Muscle of arm (tissue), 12 donors: ENCODE measurements around the gene GALNT2. TPM values are rescaled to one million over a fixed set of nuclear protein-coding genes. Genes with fewer than 3 reads are reported as not detected.

Experiments
- DNase-seq: peaks from one replicate; pipeline ENCODE4 v3.0.0-alpha.2; 2013
- polyA plus RNA-seq, 12 donors: library from polyadenylated mRNA; unstranded; fragments of 120-200 nt; gene quantifications; one replicate each; pipeline ENCODE4 v1.2.1, GENCODE V29; 2013; ENCODE audit not compliant: insufficient read length in 12 of 12

The GALNT2 gene
- polyA plus RNA-seq, 12 donors, result 49.4 to 79.6 (median 67.4) TPM; not detected in 1

DNA sequence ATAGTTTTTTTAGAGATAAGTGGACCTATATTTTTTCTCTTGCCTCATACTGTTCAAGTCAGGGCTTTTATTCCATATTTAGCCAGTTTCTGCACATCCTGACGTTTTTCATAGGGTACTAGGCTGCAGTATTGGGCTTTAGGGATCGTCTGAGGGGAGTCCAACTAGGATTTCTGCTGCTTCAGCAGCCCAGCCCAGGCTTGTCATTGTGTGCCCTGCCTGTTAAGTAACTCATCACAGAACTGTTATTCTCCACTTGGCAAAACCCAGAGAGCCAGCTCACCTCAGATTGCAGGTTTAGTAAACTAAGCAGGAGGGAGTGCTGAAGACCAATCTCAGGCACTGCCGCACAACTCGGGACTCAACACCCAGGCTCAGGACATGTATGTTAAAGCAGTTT, 2.8 kb downstream of the GALNT2 start:
- no peak for DNase-seq

- DNase-seq, result no peak
These were observed 3.5 kb downstream of the GALNT2 start for GRCh38 chr1:230070321-230071208.

- no peak for DNase-seq
These were observed 4.3 kb downstream of the GALNT2 start for GRCh38 chr1:230071316-230071715.

- no peak for DNase-seq
These were observed 5.3 kb downstream of the GALNT2 start for GRCh38 chr1:230072296-230072695.

DNA sequence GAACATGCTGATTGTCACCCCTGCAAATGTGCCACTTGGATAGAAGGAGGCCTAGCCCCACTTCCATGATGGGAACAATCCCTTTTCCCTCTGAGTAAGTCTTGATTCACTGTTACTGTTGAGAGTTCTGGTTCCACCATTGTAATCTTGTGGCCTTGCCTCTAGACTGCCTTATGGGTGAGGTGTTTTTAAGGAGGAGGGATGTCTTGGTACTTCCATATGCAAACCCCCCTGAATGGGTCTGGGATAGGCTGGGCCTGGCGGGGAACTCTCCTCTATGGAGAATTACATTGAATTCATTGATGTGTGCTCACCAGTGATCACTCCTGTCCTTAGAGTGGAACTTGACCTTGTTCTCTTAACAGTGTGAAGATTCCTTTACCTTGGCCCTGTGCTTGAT, 5.8 kb downstream of the GALNT2 start:
- no peak for DNase-seq

DNA sequence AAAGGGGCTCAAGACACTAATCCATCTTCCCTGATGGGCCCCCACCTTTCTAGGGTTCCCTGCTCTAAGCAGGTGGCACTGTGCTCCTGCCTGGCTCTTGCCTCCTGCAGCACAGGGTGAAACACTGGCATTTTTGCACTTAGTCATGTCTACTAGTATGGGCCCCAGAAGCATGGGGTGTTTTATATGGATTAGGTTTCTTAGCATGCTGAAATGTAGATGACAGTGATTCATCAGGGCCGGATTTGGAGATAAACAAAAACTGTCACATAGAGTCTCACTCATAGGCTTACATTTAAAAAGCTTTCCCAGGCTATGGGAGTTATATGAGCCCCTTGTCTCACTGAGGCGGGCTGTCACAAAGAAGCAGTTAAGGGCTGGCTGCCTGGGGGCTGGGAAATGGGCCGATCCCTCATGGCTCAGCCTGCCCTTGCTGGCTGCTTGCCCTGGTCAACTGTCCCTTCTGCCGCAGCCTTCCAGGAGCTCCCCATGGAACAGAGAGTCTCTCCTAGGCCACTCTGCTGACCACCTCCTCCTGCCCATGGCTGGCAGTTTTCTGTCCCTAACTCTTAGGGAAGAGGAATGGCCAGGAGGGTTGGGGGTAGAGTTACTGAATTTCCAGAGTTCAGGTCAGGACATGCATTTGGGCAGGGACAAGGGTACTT, 6.5 kb downstream of the GALNT2 start:
- DNase-seq, result no peak

- no peak for DNase-seq
These were observed 7.2 kb downstream of the GALNT2 start for GRCh38 chr1:230074270-230074669.

GRCh38 chr1:230074762-230075161, 7.7 kb downstream of the GALNT2 start:
- DNase-seq, result no peak

GRCh38 chr1:230076121-230076520, 9.1 kb downstream of the GALNT2 start:
- DNase-seq, result no peak

- no peak for DNase-seq
These were observed 10.0 kb downstream of the GALNT2 start for GRCh38 chr1:230077011-230077410.

DNA sequence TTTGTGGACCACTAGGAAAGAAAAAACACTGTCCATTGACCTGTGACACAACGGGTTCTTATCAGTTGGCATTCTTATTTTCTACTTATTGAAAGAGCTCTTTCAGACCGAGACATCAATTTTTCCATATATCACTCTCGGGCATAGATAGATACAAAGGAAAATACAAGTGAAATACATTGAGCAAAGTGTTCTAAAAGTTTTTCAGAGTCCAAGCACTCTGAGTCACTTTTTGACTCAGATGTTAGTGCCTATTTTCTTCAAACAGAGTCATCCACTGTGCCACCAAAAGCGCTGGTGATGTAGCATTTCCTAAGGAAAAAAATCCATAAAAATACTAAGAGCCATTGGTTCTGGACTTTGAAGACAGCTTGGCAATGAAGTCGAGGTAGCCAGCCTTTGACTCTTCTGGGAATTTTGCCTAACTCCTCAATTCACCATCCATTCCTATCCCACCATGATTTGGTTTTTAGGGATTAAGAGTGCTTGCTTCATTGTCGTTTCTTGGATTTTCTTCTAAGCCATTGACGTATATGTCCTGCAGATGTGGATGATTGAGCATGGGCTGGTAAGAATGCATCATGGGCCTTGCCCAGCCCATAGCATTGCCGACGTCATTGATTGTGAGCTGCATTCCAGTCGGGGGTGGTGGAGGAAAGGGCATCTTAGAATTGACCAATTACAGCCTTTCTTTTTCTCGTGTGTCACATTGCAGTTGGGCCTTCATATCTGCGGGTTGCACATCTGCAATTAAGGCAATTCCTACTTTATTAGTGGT, 10.6 kb downstream of the GALNT2 start:
- DNase-seq, result no peak

GRCh38 chr1:230079199-230080024, 12.4 kb downstream of the GALNT2 start:
- no peak for DNase-seq

GRCh38 chr1:230080822-230081221, 13.8 kb downstream of the GALNT2 start:
- DNase-seq, result no peak

DNA sequence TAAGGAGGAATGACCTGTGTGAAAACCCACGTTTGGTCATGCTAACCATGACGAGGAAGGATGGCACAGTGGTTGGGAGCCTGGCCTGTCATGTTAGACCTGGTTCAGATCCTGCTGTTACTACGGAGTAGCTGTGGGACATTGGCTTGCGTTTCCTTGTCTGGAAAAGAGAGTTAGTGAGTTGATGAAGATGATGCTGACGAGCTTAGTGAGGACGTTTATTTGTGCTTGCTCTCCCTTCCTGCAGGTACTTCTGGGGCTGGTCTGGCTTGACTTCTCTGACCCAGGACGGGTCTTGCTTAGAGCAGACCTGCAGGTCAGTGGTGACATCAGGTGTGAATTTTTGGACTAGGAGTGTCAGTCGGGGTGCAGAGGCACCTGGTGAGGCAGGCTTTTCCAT, 14.7 kb downstream of the GALNT2 start:
- no peak for DNase-seq

- DNase-seq, result no peak
These were observed 15.2 kb downstream of the GALNT2 start for GRCh38 chr1:230082211-230082610.

DNA sequence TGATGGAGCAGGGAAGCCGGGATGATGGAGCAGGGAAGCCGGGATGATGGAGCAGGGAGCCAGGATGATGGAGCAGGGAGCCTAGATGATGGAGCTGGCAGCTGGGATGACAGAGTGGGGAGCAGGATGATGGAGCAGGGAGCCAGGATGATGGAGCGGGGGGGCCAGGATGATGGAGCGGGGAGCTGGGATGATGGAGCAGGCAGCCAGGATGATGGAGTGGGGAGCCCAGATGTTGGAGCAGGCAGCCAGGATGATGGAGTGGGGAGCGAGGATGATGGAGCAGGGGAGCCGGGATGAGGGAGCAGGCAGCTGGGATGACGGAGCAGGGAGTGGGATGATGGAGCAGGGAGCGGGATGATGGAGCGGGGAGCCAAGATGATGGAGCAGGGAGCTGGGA, 16.0 kb downstream of the GALNT2 start:
- no peak for DNase-seq

- no peak for DNase-seq
These were observed 16.8 kb downstream of the GALNT2 start for GRCh38 chr1:230083746-230084407.

DNA sequence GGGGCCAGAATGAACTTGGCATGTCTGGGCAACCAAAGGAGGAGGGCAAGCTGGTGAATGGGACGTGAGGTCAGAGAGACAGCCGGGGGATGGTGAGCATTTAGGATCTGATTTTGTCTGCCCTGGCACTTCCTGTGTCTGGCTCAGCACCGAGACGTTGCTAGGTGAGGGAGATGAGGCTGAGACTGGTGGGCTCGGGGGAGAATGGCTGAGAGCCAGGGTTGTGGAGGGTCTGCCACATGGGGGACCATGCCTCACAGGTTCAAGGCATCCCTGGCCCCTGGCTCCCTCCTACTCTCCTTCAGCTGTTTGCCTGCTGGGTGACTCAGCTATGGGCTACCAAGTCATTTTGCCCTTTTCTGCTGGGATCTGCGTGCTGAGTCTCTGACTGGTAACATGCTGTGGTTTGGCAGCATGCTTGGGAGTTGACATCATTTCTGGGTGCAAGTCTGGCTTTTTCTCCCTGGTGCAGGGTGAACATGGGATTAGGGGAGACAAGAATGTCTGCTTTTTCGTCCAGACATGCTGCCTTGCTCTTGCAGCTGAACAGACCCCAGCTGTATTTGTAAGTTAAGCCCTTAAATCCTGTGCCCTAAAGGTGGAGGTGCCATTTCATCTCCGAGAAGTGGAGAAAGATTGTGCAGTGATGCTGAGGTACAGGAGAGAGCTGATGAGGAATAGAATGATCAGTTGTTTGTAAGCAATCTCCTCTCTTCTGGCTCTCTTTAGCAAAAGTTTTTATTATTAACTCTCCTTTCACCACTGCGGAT, 17.6 kb downstream of the GALNT2 start:
- no peak for DNase-seq

- DNase-seq, result no peak
These were observed 18.1 kb downstream of the GALNT2 start for GRCh38 chr1:230085178-230085515.

- no peak for DNase-seq
These were observed 19.1 kb downstream of the GALNT2 start for GRCh38 chr1:230086151-230086550.
